GM06990 (cell line): ENCODE measurements around the gene MS4A4A.

Source experiments
- DNase-seq: peaks from one replicate; pipeline ENCODE4 v3.0.0-alpha.2; 2011; ENCODE audit not compliant: insufficient read length; ENCODE audit errors: extremely low read depth
- H3K27me3 ChIP-seq: replicated peaks from 2 replicates; pipeline ENCODE4 v1.6.0; 2011; ENCODE audit warnings: low read length; ENCODE audit not compliant: control insufficient read depth, insufficient read depth
- H3K36me3 ChIP-seq: 2 replicates; pipeline ENCODE4 v1.5.1; 2011; ENCODE audit warnings: low read length; ENCODE audit not compliant: control insufficient read depth, insufficient read depth
- H3K4me3 ChIP-seq: replicated peaks from 2 replicates; pipeline ENCODE4 v1.5.1; 2011; ENCODE audit warnings: low read depth, mild to moderate bottlenecking, control low read depth, low read length
- CTCF ChIP-seq: IDR thresholded peaks from 2 replicates; pipeline ENCODE4 v1.5.1; 2011; ENCODE audit warnings: low read length, control low read depth, mild to moderate bottlenecking, inconsistent platforms; ENCODE audit not compliant: insufficient read depth, poor library complexity, severe bottlenecking

MS4A4A gene

GRCh38 chr11:60318726-60319125 is 38.3 kb downstream of the MS4A4A start:
- no peaks in the 10 kb centered on the region for H3K36me3 ChIP-seq
- no peak overlapping the region for H3K4me3 ChIP-seq
- no peaks in the 10 kb centered on the region for H3K27me3 ChIP-seq
- no peak for TF ChIP-seq CTCF
- DNase-seq, result no peak

GRCh38 chr11:60321051-60321450 is 40.6 kb downstream of the MS4A4A start:
- no peak for TF ChIP-seq CTCF
- H3K4me3 ChIP-seq, result no peak overlapping the region
- no peaks in the 10 kb centered on the region for H3K27me3 ChIP-seq
- H3K36me3 ChIP-seq, result no peaks in the 10 kb centered on the region
- no peak for DNase-seq

DNA sequence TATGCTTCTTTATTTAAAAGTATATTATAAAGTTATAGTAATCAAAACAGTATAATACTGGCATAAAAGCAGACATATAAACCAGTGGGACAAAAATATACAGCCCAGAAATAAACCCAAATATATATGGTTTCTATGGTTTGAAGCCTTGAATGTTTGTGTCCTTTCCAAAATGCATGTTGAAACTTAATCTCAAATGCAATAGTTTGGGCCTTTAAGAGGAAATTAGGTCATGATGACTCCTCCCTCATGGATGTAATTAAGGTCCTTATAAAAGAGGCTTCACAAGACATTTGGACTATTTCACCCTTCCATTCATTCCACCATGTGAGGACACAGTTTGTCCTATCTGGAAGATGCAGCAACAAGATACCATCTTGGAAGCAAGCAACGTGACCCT is 46.5 kb downstream of the MS4A4A start, which contains the start of gene MS4A6E:
TSS of gene MS4A6E (plus strand) at position 301 of the 400 bp plus-strand sequence. CDS start 7,641 bp downstream, outside the sequence.
- H3K4me3 ChIP-seq, result no peak within 1 kb of the TSS
- H3K36me3 ChIP-seq, result no peaks in the 10 kb centered on the region
- no peak for DNase-seq
- TF ChIP-seq CTCF, result no peak
- no peaks in the 10 kb centered on the region for H3K27me3 ChIP-seq

DNA sequence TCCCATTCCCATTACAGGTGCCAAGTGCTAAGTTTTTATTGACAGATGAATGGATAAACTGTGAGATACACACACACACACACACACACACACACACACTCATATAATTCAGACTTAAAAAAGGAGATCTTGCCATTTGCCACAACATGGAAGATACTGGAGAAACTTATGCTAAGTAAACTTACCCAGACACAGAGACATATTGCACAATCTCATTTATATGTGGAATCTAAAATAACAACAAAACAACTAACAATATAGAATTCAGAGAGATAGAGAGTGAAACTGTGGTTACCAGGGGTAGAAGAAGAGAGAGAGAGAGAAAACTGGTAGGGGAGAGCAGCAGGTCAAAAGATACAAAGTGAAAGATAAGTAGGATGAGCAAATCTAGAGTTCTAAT is 48.0 kb downstream of the MS4A4A start:
- no peak overlapping the region for H3K4me3 ChIP-seq
- TF ChIP-seq CTCF, result no peak
- no peak for DNase-seq
- no peaks in the 10 kb centered on the region for H3K36me3 ChIP-seq
- no peaks in the 10 kb centered on the region for H3K27me3 ChIP-seq

GRCh38 chr11:60332846-60333245 is 52.4 kb downstream of the MS4A4A start:
- TF ChIP-seq CTCF, result no peak
- no peak overlapping the region for H3K4me3 ChIP-seq
- H3K36me3 ChIP-seq, result no peaks in the 10 kb centered on the region
- DNase-seq, result no peak
- no peaks in the 10 kb centered on the region for H3K27me3 ChIP-seq

DNA sequence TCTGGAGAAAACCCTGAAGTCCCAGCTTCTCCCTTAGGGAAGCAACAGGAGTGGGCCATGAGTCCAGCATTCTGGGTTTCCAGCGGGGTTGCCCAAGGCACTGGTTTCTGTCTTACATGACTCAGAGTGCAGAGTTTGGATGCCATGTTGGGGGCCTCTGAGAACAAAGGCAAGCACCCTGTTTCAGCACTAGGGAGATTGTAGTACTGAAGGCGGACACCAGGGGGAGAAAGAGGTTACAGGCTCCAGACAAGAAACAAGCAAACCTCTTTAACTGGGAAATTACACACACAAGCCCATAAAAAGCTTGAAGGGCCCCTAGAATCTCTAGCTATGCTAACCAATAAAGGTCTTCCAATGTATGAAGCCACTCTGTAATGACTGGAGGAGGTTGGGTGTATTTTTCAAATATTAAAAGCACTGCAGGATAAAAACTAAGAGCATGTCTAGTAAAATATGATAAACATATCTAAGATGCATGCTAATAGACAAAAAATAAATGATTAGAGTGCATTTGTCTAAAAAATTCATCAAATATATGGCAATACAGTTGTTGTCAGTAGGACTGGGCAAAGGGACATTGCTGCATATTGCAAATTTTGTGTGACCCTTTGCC is 53.6 kb downstream of the MS4A4A start:
- peak; percentile 90 for TF ChIP-seq CTCF
- DNase-seq, result peak; percentile 70
- H3K27me3 ChIP-seq, result no peaks in the 10 kb centered on the region
- no peaks in the 10 kb centered on the region for H3K36me3 ChIP-seq
- H3K4me3 ChIP-seq, result no peak overlapping the region
